Dendritic cell treated with granulocyte-macrophage colony-stimulating factor and Interleukin-4, amounts not matched to agents 40 ng/mL and 50 ng/mL, for 4 days (primary cell): Measurements from ENCODE around the gene IDH3A.
A peak's percentile ranks its signal among the peaks of the same experiment; 100 is the strongest.

Source experiments
- H3K27ac Mint-ChIP-seq: one replicate; pipeline ENCODE4 v1.8.0; 2022; ENCODE audit warnings: mild to moderate bottlenecking, mixed read lengths
- H3K27me3 Mint-ChIP-seq: one replicate; pipeline ENCODE4 v1.8.0; 2022; ENCODE audit warnings: mild to moderate bottlenecking, mixed read lengths
- H3K36me3 Mint-ChIP-seq: one replicate; pipeline ENCODE4 v1.8.0; 2022; ENCODE audit warnings: low read depth, mixed read lengths
- H3K4me1 Mint-ChIP-seq: one replicate; pipeline ENCODE4 v1.8.0; 2022; ENCODE audit warnings: low read depth, mixed read lengths
- H3K4me3 Mint-ChIP-seq: one replicate; pipeline ENCODE4 v1.8.0; 2022; ENCODE audit warnings: mild to moderate bottlenecking, moderate library complexity, mixed read lengths
- H3K9me3 Mint-ChIP-seq: one replicate; pipeline ENCODE4 v1.8.0; 2022; ENCODE audit warnings: mixed read lengths
- intact Hi-C: fragments of 100-400 bp; cut with micrococcal nuclease; formaldehyde crosslinking; loops from one replicate; pipeline ENCODE4 v1.15.0; 2022

The IDH3A gene

GRCh38 chr15:78110096-78110495, 39.1 kb upstream of the IDH3A start:
- no peaks in the 10 kb centered on the region for H3K36me3 Mint-ChIP-seq
- H3K4me3 Mint-ChIP-seq, result no peak overlapping the region
- H3K27me3 Mint-ChIP-seq, result peaks cover 2% of the 10 kb centered on the region
- no peaks in the 10 kb centered on the region for H3K9me3 Mint-ChIP-seq
- peaks cover 29% of the 10 kb centered on the region for H3K4me1 Mint-ChIP-seq
- intact Hi-C loops, result no loop called here
- no peak overlapping the region for H3K27ac Mint-ChIP-seq

GRCh38 chr15:78110916-78111475, 38.2 kb upstream of the IDH3A start:
- intact Hi-C loops, result no loop called here
- peaks cover 20% of the 10 kb centered on the region for H3K4me1 Mint-ChIP-seq
- peaks cover 2% of the 10 kb centered on the region for H3K27me3 Mint-ChIP-seq
- H3K4me3 Mint-ChIP-seq, result no peak overlapping the region
- no peak overlapping the region for H3K27ac Mint-ChIP-seq
- no peaks in the 10 kb centered on the region for H3K36me3 Mint-ChIP-seq
- H3K9me3 Mint-ChIP-seq, result no peaks in the 10 kb centered on the region

- Mint-ChIP-seq H3K27ac (no peak overlapping the region), H3K4me3 (no peak overlapping the region), H3K4me1 (peaks cover 12% of the 10 kb centered on the region), H3K9me3 (no peaks in the 10 kb centered on the region), H3K27me3 (peaks cover 2% of the 10 kb centered on the region), H3K36me3 (no peaks in the 10 kb centered on the region)
- intact Hi-C loops, result no loop called here
These were observed 37.4 kb upstream of the IDH3A start for GRCh38 chr15:78111788-78112187.

GRCh38 chr15:78112551-78112950, 36.6 kb upstream of the IDH3A start:
- H3K27ac Mint-ChIP-seq, result no peak overlapping the region
- no peaks in the 10 kb centered on the region for H3K36me3 Mint-ChIP-seq
- H3K4me3 Mint-ChIP-seq, result no peak overlapping the region
- peaks cover 12% of the 10 kb centered on the region for H3K4me1 Mint-ChIP-seq
- intact Hi-C loops, result no loop called here
- no peaks in the 10 kb centered on the region for H3K9me3 Mint-ChIP-seq
- peaks cover 2% of the 10 kb centered on the region for H3K27me3 Mint-ChIP-seq

GRCh38 chr15:78120523-78120922, 28.6 kb upstream of the IDH3A start:
- H3K4me3 Mint-ChIP-seq, result no peak overlapping the region
- no peaks in the 10 kb centered on the region for H3K36me3 Mint-ChIP-seq
- no peak overlapping the region for H3K27ac Mint-ChIP-seq
- no peaks in the 10 kb centered on the region for H3K4me1 Mint-ChIP-seq
- intact Hi-C loops, result no loop called here
- H3K27me3 Mint-ChIP-seq, result peaks cover 4% of the 10 kb centered on the region
- H3K9me3 Mint-ChIP-seq, result no peaks in the 10 kb centered on the region

- Mint-ChIP-seq H3K9me3 (no peaks in the 10 kb centered on the region), H3K27ac (no peak overlapping the region), H3K4me3 (no peak overlapping the region), H3K27me3 (peaks cover 10% of the 10 kb centered on the region), H3K36me3 (no peaks in the 10 kb centered on the region), H3K4me1 (peaks cover 7% of the 10 kb centered on the region)
- intact Hi-C loops, result no loop called here
These were observed 23.9 kb upstream of the IDH3A start for GRCh38 chr15:78125267-78125666.

GRCh38 chr15:78127882-78128281, 21.3 kb upstream of the IDH3A start:
- intact Hi-C loops, result no loop called here
- H3K27me3 Mint-ChIP-seq, result peaks cover 17% of the 10 kb centered on the region
- no peak overlapping the region for H3K4me3 Mint-ChIP-seq

GRCh38 chr15:78129077-78129750, 19.9 kb upstream of the IDH3A start:
- Mint-ChIP-seq H3K9me3 (no peaks in the 10 kb centered on the region), H3K27ac (no peak overlapping the region), H3K4me1 (peaks cover 29% of the 10 kb centered on the region), H3K36me3 (no peaks in the 10 kb centered on the region), H3K27me3 (peaks cover 17% of the 10 kb centered on the region), H3K4me3 (no peak overlapping the region)
- intact Hi-C loops, result no loop called here

More at GRCh38 chr15:78127882-78128281, 21.3 kb upstream of the IDH3A start:
- Mint-ChIP-seq H3K27ac (no peak overlapping the region), H3K9me3 (no peaks in the 10 kb centered on the region), H3K36me3 (no peaks in the 10 kb centered on the region), H3K4me1 (peaks cover 20% of the 10 kb centered on the region)

GRCh38 chr15:78129751-78130287, 19.3 kb upstream of the IDH3A start:
- Mint-ChIP-seq H3K36me3 (no peaks in the 10 kb centered on the region), H3K27ac (no peak overlapping the region), H3K27me3 (peaks cover 17% of the 10 kb centered on the region), H3K4me1 (peaks cover 29% of the 10 kb centered on the region), H3K9me3 (no peaks in the 10 kb centered on the region), H3K4me3 (no peak overlapping the region)
- intact Hi-C loops, result loop anchor here (5.0 kb wide), 1 partner anchor 112 kb away; no protein-coding TSS in a partner anchor

- Mint-ChIP-seq H3K9me3 (no peaks in the 10 kb centered on the region), H3K36me3 (no peaks in the 10 kb centered on the region), H3K27me3 (peaks cover 13% of the 10 kb centered on the region), H3K27ac (peak overlapping the region; percentile 57), H3K4me1 (peaks cover 29% of the 10 kb centered on the region), H3K4me3 (peak overlapping the region; percentile 79)
- intact Hi-C loops, result loop anchor here (1.0 to 5.0 kb wide), 2 partner anchors 65 to 112 kb away; no protein-coding TSS in a partner anchor
These were observed 18.5 kb upstream of the IDH3A start for GRCh38 chr15:78130466-78131294.

GRCh38 chr15:78131295-78132061, 17.7 kb upstream of the IDH3A start, which contains the start of gene CIB2:
Gene CIB2, minus strand, starts transcription at chr15:78131445. Its CDS starts 230 bp downstream, at chr15:78131215.
- intact Hi-C loops, result loop anchor here (1.0 to 5.0 kb wide), 2 partner anchors 64 to 111 kb away; no protein-coding TSS in a partner anchor
- peaks cover 13% of the 10 kb centered on the region for H3K27me3 Mint-ChIP-seq

GRCh38 chr15:78133801-78134200, 15.4 kb upstream of the IDH3A start:
- Mint-ChIP-seq H3K27ac (no peak overlapping the region), H3K4me3 (no peak overlapping the region), H3K36me3 (no peaks in the 10 kb centered on the region)

More at GRCh38 chr15:78131295-78132061, 17.7 kb upstream of the IDH3A start, which contains the start of gene CIB2:
- Mint-ChIP-seq H3K36me3 (no peaks in the 10 kb centered on the region), H3K27ac (peak within 1 kb of the TSS; percentile 82), H3K4me3 (peak within 1 kb of the TSS; percentile 79), H3K9me3 (no peaks in the 10 kb centered on the region), H3K4me1 (peaks cover 29% of the 10 kb centered on the region)

GRCh38 chr15:78139578-78139977, 9.6 kb upstream of the IDH3A start:
- Mint-ChIP-seq H3K4me3 (no peak overlapping the region), H3K4me1 (no peaks in the 10 kb centered on the region), H3K27me3 (no peaks in the 10 kb centered on the region), H3K9me3 (no peaks in the 10 kb centered on the region), H3K36me3 (no peaks in the 10 kb centered on the region), H3K27ac (no peak overlapping the region)
- intact Hi-C loops, result no loop called here

More at GRCh38 chr15:78133801-78134200, 15.4 kb upstream of the IDH3A start:
- H3K4me1 Mint-ChIP-seq, result peaks cover 23% of the 10 kb centered on the region
- H3K27me3 Mint-ChIP-seq, result peaks cover 13% of the 10 kb centered on the region
- intact Hi-C loops, result loop anchor here (5.0 kb wide), 1 partner anchor 108 kb away; no protein-coding TSS in a partner anchor
- no peaks in the 10 kb centered on the region for H3K9me3 Mint-ChIP-seq
